22Rv1 (cell line): ENCODE results near the gene CBY2.

Experiments
- CTCF ChIP-seq: fragments of 450-650 bp; IDR thresholded peaks from 2 replicates; pipeline ENCODE4 v1.5.1; 2017; ENCODE audit warnings: mild to moderate bottlenecking
- ZFX ChIP-seq: fragments of 450-650 bp; IDR thresholded peaks from 2 replicates; pipeline ENCODE4 v1.6.1; 2017; ENCODE audit warnings: antibody characterized with exemption, borderline replicate concordance

GRCh38 chr13:45717349-45717748, 15.2 kb downstream of the CBY2 start:
- TF ChIP-seq CTCF, result no peak
- TF ChIP-seq ZFX, result no peak
